Body of pancreas (tissue), 4 donors: ENCODE data around the gene HOMER2. TPM values are rescaled to one million over a fixed set of nuclear protein-coding genes. Genes with fewer than 3 reads are reported as not detected.

Source experiments
- ATAC-seq: fragments of 150-250 bp; one replicate; pipeline ENCODE4 v1.9.1; 2016
- DNase-seq, 4 donors: peaks; one replicate each; pipeline ENCODE4 v3.0.0-alpha.2; 2019
- H3K27ac ChIP-seq, 4 donors: fragments of 200-600 bp; sonication (generic); 1 replicate in 3 of 4; 2 replicates in 1 of 4; pipeline versions ENCODE4 v1.5.1 to v1.6.1; 2016 to 2019; ENCODE audit warnings: mild to moderate bottlenecking in 1 of 4, mixed read lengths in 1 of 4, moderate library complexity in 1 of 4
- H3K27me3 ChIP-seq, 2 donors: fragments of 200-600 bp; sonication (generic); one replicate each; pipeline ENCODE4 v1.6.0; 2016; ENCODE audit warnings: mild to moderate bottlenecking in 1 of 2
- H3K36me3 ChIP-seq, 2 donors: fragments of 200-600 bp; sonication (generic); replicated peaks in 1 of 2; 2 replicates each; pipeline ENCODE4 v1.5.1; 2016; ENCODE audit warnings: low read depth in 2 of 2; ENCODE audit not compliant: insufficient read depth in 1 of 2
- H3K4me1 ChIP-seq: fragments of 200-600 bp; sonication (generic); one replicate; pipeline ENCODE4 v1.6.0; 2016
- H3K4me3 ChIP-seq, 2 donors: fragments of 200-600 bp; sonication (generic); 1 replicate in 1 of 2; 2 replicates in 1 of 2; pipeline ENCODE4 v1.5.1; 2016 to 2019
- H3K9me3 ChIP-seq, 3 donors: fragments of 200-600 bp; sonication (generic); 1 replicate in 2 of 3; 2 replicates in 1 of 3; pipeline ENCODE4 v1.5.1; 2016
- POLR2A ChIP-seq, 3 donors: fragments of 450-650 bp; IDR thresholded peaks; one replicate each; pipeline ENCODE4 v1.6.1; 2016; ENCODE audit warnings: antibody characterized with exemption in 3 of 3, mild to moderate bottlenecking in 2 of 3
- WGBS, 2 donors: methylation state at CpG; one replicate each; pipeline ENCODE4 v1.1.5; 2017; 5-methylcytosine and 5-hydroxymethylcytosine counted together
- intact Hi-C: fragments of 100-400 bp; cut with DNase I; formaldehyde crosslinking; loops from one replicate; pipeline ENCODE4 v1.15.1; 2023
- total RNA-seq, 2 donors: library from RNA; depleted of rRNA; stranded (reverse); fragments of >200 nt; gene quantifications; one replicate each; pipeline ENCODE4 v1.1.0, GENCODE V29; 2016
- TF ChIP-seq, protein P1 (sequence below), 7 experiments: fragments of 450-650 bp in 4 of 7; fragments of 200-600 bp in 3 of 7; sonication (generic) in 3 of 7; IDR thresholded peaks; one replicate each; pipeline ENCODE4 v1.5.1; 2016 to 2019; ENCODE audit warnings: antibody characterized with exemption in 7 of 7

Gene HOMER2
- total RNA-seq, 2 donors from 2014 or later = 331 to 469 TPM

DNA sequence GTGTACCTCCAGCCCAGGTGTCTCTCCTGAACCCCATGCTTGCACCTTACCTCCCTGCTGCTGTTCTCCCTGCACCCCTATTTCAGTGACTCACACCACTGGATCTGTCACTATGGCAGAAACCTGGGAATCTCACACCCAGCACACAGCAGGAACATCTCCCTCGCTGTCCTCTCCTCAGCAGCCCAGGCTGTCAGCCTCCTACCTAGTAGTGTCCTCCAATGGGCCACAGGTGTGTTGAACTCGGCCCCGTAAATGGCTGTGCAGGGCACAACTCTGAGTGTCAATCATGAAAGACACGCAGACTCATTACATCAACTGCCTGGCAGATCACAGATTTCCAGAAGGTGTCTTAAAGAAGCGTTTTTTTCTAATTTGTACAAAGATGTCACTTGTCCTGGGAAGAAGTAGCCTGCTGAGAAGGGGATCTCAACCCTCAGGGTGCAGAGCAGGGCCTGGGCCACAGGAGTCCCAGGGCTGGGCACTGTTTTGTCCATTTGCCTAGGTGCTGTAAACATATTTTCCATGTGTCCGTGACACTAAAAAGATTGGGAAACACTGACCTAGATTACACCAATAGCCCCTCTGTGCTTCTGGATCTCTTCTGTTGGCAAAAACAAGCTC, 33.8 kb downstream of the HOMER2 start:
- peaks cover 97% of the 10 kb centered on the region for H3K4me1 ChIP-seq
- intact Hi-C loops = no loop called here

DNA sequence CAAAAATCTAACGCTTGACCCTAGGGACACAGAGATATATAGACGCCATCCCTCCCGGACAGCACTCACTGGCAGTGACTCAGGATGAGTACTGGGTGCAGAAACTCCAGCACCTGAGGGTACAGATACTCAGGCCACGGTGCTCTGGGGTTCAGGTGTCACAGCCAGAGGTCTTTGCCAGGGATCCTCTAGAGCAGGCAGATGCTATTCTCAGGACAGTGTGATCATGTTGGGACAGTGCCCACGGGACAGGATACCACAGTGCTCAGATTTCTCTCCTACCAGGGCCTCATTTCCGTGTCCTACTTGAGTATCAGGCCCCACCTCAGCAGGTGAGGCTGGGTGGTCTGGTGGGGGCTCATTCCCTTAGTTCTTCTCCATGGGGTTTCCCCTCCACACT, 34.4 kb downstream of the HOMER2 start:
- 40% methylated on average over 6 of the region's 6 CpGs; no CpG with 5 or more reads in 1 of the 2 donors for WGBS, 2 donors
- TF ChIP-seq POLR2A (IDR thresholded peaks at IDR 0.05) = no peak
- TF ChIP-seq, protein P1, sequence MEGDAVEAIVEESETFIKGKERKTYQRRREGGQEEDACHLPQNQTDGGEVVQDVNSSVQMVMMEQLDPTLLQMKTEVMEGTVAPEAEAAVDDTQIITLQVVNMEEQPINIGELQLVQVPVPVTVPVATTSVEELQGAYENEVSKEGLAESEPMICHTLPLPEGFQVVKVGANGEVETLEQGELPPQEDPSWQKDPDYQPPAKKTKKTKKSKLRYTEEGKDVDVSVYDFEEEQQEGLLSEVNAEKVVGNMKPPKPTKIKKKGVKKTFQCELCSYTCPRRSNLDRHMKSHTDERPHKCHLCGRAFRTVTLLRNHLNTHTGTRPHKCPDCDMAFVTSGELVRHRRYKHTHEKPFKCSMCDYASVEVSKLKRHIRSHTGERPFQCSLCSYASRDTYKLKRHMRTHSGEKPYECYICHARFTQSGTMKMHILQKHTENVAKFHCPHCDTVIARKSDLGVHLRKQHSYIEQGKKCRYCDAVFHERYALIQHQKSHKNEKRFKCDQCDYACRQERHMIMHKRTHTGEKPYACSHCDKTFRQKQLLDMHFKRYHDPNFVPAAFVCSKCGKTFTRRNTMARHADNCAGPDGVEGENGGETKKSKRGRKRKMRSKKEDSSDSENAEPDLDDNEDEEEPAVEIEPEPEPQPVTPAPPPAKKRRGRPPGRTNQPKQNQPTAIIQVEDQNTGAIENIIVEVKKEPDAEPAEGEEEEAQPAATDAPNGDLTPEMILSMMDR (IDR thresholded peaks at IDR 0.05) = no peak
- intact Hi-C loops = no loop called here
- Histone ChIP-seq H3K27ac (peak overlapping the region; percentile 93 to 100 (median 97)), H3K9me3 (no peaks in the 10 kb centered on the region), H3K36me3 (no peaks in the 10 kb centered on the region), H3K4me3 (no peak overlapping the region), H3K4me1 (peaks cover 97% of the 10 kb centered on the region), H3K27me3 (no peaks in the 10 kb centered on the region)
- no peak for ATAC-seq
- peak in 1 of 4 donors; percentile 15 for DNase-seq

More for the DNA sequence above, 33.8 kb downstream of the HOMER2 start:
- Histone ChIP-seq H3K36me3 (no peaks in the 10 kb centered on the region), H3K9me3 (no peaks in the 10 kb centered on the region), H3K4me3 (no peak overlapping the region), H3K27me3 (no peaks in the 10 kb centered on the region), H3K27ac (peak overlapping the region; percentile 93 to 100 (median 97))
- DNase-seq (peak in 1 of 4 donors; percentile 30), ATAC-seq (peak; percentile 7)
- no peak for TF ChIP-seq POLR2A (IDR thresholded peaks at IDR 0.05)
- TF ChIP-seq, protein P1 (IDR thresholded peaks at IDR 0.05) = peak in 1 of 7 experiments; percentile 13
- WGBS, 2 donors = 47 to 52% methylated on average over 6 of the region's 6 CpGs

DNA sequence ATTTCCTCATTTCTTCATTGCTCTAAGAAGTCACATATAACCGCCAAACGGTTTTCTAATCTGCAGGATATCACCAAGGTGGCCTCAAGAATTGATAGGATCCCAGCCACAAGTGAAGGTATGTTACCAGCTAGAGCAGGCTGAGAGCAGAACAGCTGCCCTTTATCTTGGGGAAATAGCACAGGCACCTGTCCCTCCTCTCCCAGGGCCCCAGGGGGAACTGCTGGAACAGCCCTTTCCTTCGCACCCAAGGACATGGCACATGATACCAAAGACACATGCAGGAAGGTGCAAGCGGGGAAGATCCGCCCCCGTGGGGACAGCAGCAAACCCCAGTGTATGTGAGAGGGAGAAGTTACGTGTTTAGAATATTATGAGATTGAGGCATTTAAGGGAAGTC, 35.3 kb downstream of the HOMER2 start:
- peak; percentile 75 to 89 (median 82) for DNase-seq
- ATAC-seq = peak; percentile 36
- H3K4me1 ChIP-seq = peaks cover 95% of the 10 kb centered on the region
- 14 to 27% methylated on average over 7 of the region's 7 CpGs for WGBS, 2 donors
- TF ChIP-seq POLR2A (IDR thresholded peaks at IDR 0.05) = peak in 2 of 3 donors; percentile 41 to 46
- TF ChIP-seq, protein P1 (IDR thresholded peaks at IDR 0.05) = peak in 1 of 7 experiments; percentile 8
- H3K27ac ChIP-seq = peak overlapping the region; percentile 93 to 100 (median 97)
- H3K9me3 ChIP-seq = no peaks in the 10 kb centered on the region
- intact Hi-C loops = no loop called here
- no peaks in the 10 kb centered on the region for H3K27me3 ChIP-seq
- no peak overlapping the region for H3K4me3 ChIP-seq
- H3K36me3 ChIP-seq = no peaks in the 10 kb centered on the region

DNA sequence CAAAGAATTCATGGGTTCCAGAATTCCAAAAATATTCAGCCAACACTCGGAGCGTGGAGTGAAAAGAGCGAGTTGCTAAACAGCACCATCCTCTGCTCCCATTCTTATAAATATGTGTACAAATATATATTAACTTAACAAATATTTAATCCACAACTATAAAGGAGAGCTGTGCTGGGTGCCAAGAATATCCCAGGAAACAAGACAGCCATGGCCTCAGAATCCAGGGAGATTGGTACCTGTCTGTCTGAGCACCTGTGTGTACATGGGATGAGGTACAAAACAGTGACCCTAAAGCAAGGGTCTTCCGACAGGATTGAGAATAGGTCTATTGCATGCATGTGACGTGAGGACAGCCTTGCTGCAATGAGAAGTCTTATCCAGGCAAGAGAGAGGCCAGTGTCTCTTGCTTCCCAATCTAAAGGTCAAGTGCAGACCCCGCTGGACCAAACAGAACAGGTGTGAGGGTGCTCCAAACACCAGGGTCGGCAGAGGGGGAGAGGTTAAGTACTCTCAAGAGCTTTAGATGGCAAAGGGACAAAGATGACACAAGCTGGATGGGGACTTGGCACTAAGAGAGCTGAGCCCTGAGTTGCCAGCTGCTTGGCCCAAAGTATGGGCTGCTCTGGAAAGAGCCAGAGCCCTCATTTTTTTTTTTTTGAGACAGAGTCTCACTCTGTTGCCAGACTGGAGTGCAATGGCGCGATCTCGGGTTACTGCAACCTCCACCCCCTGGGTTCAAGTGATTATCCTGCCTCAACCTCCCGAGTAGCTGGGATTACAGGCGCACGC, 36.2 kb downstream of the HOMER2 start:
- H3K4me1 ChIP-seq = peaks cover 90% of the 10 kb centered on the region
- peak in 3 of 4 donors; percentile 67 to 72 (median 72) for DNase-seq

More for the DNA sequence above, 36.2 kb downstream of the HOMER2 start:
- no peak for ATAC-seq
- peak overlapping the region; percentile 93 to 100 (median 97) for H3K27ac ChIP-seq
- H3K36me3 ChIP-seq = no peaks in the 10 kb centered on the region
- intact Hi-C loops = no loop called here
- H3K4me3 ChIP-seq = no peak overlapping the region
- TF ChIP-seq, protein P1 (IDR thresholded peaks at IDR 0.05) = no peak
- no peak for TF ChIP-seq POLR2A (IDR thresholded peaks at IDR 0.05)
- 61 to 63% methylated on average over 13 of the region's 13 CpGs for WGBS, 2 donors
- no peaks in the 10 kb centered on the region for H3K9me3 ChIP-seq
- H3K27me3 ChIP-seq = no peaks in the 10 kb centered on the region
